ENCODE results near the gene PPIL4.

Gene PPIL4

DNA sequence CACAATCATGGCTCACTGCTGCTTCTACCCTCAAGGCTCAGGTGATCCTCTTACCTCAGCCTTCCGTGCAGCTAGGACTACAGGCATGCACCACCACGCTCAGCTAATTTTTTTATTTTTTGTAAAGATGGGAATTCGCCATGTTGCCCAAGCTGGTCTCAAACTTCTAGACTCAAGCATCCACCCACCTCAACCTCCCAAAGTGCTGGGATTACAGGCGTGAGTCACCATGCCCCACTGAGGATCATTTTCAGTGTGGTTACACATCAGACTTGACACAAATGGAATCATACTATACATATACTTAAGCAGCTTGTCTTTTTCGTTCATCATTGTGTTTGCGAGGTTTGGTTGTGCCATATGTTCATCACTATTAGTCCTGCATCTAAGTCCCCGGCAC lies 87.6 kb downstream of the PPIL4 start:
- TF ChIP-seq, protein P1, sequence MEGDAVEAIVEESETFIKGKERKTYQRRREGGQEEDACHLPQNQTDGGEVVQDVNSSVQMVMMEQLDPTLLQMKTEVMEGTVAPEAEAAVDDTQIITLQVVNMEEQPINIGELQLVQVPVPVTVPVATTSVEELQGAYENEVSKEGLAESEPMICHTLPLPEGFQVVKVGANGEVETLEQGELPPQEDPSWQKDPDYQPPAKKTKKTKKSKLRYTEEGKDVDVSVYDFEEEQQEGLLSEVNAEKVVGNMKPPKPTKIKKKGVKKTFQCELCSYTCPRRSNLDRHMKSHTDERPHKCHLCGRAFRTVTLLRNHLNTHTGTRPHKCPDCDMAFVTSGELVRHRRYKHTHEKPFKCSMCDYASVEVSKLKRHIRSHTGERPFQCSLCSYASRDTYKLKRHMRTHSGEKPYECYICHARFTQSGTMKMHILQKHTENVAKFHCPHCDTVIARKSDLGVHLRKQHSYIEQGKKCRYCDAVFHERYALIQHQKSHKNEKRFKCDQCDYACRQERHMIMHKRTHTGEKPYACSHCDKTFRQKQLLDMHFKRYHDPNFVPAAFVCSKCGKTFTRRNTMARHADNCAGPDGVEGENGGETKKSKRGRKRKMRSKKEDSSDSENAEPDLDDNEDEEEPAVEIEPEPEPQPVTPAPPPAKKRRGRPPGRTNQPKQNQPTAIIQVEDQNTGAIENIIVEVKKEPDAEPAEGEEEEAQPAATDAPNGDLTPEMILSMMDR (IDR thresholded peaks at IDR 0.05; ENCODE audit: borderline replicate concordance, insufficient read depth, low read depth, low read length) = no peak

DNA sequence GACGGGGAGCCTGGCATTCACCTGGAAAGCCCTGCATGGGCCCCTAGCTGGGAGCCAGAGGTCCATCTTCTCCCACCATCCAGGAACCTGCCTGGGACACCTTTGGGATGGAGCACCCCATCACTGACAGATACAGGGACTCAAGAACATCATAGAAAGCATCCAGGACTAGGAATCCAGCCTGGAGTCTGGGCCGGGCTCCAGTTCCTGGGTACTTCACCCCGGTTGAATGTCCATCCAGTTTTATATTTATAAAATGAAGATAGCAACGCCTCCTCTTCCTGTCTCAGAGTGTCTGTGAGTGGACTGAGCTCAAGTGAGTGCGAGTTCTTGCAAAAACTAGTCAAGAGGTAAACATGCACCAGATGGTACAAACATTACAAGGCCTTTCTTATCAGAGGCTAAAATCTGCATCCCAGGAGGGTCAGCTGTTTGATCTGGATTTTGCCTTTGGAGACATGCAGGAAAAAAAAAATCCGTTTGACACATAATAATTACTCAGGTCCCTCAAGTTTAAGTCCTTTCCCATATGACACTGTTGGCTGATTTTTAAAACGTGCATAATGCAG lies 88.4 kb downstream of the PPIL4 start:
- TF ChIP-seq, protein P1 (IDR thresholded peaks at IDR 0.05; ENCODE audit: borderline replicate concordance, insufficient read depth, low read depth, low read length) = no peak
- no peak overlapping the region for H3K4me3 ChIP-seq (ENCODE audit: low read depth, low read length)

More for the DNA sequence above, 87.6 kb downstream of the PPIL4 start:
- H3K4me3 ChIP-seq (ENCODE audit: low read depth, low read length) = no peak overlapping the region

DNA sequence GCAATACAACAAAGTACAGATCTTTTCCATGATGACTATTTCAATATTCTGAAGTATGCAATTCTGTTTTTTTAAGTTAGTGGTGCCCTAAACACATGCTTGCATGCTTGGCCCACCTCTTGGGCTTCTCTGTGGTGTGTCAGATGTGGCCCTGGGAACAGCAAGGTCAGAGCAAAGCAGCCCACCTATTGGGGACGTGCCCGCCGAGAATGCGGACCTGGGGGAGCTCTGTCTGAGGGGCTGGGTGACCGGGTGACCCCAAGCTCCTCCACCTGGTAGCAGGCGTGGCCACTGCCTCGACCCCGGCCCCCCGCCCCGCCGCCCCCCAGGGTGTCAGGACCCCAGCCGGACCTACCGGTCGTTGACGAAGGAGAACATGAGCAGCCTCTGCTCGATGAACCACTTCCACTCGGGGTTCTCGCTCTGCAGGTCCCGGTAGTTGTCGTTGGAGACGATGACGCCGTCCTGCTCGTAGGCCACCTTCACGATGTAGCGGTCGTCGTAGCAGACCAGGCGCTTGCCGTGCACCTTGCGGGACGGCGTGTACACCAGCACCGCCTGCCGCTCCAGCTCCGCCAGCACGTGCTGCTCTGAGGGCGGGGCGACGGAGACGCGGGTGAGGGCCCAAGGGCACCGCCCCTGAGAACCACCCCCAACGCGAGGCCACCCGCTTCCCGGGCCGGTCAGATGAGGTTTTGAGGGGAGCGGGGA lies 89.4 kb downstream of the PPIL4 start:
- TF ChIP-seq, protein P1 (IDR thresholded peaks at IDR 0.05; ENCODE audit: borderline replicate concordance, insufficient read depth, low read depth, low read length) = no peak
- H3K4me3 ChIP-seq (ENCODE audit: low read depth, low read length) = no peak overlapping the region

DNA sequence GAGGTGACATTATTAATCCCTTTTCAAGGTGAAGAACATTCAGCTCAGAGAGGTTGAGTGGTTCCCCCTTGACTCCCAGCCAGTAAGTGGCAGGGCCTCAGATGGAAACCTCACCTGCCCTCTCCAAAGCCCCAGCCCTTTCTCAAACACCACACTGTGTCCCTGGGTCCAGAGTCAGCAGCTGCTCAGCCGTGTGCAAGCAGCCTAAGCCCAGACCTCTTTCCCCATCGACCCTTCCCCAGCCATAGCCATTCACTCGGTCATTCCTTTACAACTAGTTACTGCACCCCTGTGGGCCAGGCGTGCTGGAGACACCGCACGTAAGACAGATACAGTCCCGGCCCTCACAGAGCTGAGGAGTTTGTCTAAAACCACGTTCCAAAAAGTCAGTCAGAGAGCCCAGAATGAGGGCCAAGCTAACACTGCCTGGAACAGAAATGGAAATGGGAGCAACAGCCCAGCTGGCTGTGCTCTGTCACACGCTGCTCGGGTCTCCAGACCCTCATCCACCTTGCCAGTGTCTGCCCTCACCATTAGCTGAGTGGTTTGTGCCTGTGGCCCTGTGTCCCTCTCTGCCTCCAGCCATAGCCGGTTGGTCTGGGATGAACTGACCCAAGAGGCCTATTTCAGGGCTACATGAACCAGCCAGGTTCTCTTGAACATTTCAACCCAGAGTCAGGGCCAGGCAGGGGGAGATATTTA lies 90.7 kb downstream of the PPIL4 start:
- H3K4me3 ChIP-seq (ENCODE audit: low read depth, low read length) = no peak overlapping the region
- TF ChIP-seq, protein P1 (IDR thresholded peaks at IDR 0.05; ENCODE audit: borderline replicate concordance, insufficient read depth, low read depth, low read length) = no peak
